Fibroblast of gingiva (primary cell): ENCODE data around the gene KCNT1.

Source experiments
- DNase-seq: peaks from one replicate; pipeline ENCODE4 v3.0.0-alpha.2; 2011; ENCODE audit warnings: low read depth

KCNT1 gene

DNA sequence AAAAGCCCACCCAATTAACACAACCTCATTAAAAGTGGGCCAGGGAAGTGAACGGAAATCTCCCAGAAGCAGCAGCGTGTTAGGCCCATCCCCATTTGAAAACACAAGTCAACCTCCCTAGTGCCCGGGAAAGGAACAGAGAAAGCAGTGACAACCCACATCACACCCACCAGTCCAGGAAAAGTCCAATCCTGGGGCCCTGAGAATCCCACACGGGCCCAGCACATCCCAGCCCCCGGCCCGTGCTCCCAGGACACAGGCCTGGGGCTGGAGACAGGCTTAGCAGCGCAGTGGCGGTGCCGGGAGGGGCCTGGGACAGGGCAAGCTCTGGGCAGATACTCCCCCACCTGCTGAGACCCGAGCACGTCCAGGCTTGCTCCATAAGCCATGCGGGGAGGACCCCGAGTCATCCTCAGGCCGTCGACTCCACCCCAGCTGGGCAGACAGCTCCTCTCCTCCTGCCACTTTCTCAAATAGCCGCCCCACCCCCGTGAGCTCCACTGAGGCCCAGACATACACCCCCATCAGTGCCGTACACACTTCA lies 101.0 kb downstream of the KCNT1 start:
- DNase-seq = no peak

DNA sequence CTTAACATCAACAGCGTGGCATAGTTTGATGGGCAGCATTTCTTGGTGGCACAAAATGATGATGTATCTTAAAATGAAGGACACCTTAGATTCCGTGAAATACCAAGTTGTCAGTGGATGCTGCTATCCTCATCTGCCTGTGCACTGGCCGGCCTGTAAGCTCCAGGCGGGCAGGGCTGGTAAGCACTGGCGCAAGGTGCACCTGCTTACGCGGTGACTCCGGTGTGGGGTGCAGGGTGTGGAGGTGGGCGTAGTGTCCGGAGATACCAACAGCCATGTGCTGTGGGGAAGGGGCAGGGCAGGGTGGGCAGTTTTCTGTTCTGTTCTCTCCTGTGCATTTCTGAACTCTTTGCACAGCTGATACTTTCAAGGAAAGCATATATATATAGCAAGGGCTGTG lies 101.5 kb downstream of the KCNT1 start:
- DNase-seq = no peak

DNA sequence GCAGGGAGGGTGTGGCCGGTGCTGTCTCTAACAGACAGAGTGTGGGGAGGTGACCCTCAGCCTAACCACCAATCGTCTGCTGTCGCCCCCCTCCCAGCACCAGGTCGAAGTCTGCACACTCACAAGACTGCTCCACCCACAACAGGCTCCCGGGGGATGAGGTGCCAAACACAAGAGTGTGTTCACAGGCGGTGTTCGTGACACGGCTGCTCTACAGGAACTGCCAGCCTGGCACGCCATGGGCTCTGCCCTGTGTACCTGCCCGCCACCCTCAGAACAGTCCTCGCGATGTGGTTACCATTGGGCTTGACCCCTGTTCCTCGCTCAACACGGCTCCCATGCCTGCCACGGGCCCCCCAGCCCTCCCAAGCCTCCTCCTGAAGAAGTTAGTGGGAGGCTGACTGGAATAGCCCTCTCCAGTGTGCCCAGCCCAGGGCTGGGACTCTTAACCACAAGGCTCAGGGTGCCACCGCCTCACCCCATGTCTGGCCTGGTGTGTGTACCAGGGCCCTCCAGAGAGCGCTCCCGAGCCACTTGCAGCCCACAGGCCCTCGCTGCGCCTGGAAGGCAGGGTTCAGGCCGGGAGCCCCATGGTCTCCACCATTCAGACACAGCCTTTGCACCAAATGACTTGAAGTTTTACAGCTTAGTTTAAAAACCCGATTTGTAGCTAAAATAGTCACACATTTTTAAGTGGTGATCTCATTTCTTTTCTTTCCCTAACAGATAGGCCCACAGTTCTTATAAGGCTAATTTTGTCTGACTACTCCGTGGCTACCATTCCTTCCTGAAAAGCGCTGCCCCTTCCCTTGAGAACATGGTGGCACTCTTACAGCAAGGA lies 102.8 kb downstream of the KCNT1 start:
- DNase-seq = no peak

DNA sequence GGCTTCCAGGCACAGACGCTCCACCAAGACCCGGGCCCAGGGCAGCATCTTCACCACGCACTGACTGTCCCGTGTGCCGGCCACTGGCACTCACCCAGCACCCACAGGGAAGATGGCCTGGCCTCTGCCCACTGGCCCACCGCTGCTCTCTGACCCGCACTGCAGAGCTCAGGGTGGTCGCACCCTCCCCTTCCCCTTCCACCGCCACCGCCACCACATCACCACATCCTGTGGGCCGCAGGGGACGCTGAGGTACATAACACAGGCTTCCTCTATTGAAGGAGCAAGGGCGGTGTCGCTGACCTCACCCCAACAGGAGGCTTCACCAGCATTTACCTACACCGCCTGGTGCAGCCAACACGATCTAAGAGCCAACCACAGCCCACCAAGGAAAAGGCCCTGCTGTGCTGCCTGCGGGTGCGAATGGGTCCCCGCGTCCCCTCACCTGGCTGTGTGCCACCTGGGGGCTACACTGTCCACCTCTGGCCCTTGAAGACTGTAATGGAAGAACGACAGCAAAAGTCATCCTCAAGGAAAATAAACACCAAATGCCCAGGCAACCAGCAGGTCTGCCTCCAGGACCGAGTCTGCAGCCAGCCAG lies 103.5 kb downstream of the KCNT1 start:
- no peak for DNase-seq

DNA sequence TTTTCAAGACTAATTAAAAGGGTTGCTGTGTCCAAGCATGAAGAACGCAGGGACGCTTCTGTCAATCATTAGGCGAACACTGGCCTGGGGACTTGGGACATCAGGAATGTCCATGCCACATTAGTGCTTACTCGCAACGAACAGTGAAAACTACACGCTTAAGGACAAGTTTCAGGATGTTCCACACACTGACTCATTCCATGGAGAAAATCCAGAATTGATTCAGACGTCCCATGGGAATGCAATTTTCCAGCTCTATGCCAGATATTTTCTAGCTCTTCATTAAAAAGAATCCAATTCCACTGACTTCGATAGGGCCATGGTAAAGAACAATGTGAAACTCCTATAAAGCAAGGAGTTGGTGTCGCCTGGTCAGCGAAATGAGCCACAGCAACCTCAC lies 107.2 kb downstream of the KCNT1 start:
- DNase-seq = peak; percentile 59

DNA sequence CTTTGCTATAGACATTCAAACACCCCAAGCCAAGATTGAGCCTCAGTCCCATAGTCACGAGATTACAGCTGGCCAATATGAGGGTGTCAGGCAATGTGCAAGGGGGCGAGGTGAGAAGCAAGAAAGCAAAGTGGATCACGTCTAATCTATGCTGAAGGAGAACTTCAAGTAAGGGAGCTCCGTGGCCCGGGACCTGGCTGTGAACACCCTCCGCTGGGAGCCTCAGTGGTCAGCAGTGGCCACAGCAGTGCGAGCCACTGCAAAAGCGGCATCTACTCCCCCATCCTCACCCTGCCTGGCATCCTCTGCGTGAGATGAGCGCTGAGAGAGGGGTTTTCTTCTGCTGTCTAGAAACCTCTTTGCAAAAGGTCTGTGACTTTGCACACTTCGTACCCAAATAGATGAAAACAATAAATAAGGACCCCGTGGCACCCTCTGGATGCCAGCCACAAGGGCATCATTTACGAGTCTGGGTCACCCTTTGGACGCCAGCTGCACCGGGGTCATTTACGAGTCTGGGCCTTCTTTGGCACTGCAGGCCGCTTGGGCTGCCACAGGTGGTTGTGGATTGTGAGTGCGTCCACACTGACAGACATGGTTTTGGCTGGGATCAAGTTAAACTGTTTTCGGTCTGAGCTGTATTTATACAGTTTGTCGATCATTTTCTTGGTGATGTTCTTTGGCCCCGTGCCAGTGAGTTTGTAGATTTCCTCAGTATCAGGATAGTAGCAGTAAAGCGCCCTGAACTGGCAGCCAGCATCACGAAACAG lies 109.0 kb downstream of the KCNT1 start:
- no peak for DNase-seq

DNA sequence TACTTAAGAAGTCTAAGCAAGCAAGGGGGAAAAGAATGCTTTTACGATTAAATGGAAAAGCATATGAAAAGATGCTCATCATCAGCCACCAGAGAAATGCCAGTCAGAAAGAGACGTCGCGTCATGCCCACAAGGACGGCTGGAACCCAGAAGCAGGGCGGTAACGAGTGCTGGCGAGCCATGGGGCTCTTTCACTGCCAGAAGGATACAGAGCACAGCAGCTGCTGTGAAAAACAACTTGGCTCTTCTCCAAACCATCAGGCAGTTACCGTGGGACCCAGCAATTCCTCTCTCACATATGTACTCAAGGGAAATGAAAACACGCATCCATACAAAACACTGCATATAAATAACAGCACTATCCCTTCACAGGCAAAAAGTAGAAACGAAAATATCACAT lies 109.8 kb downstream of the KCNT1 start:
- no peak for DNase-seq

DNA sequence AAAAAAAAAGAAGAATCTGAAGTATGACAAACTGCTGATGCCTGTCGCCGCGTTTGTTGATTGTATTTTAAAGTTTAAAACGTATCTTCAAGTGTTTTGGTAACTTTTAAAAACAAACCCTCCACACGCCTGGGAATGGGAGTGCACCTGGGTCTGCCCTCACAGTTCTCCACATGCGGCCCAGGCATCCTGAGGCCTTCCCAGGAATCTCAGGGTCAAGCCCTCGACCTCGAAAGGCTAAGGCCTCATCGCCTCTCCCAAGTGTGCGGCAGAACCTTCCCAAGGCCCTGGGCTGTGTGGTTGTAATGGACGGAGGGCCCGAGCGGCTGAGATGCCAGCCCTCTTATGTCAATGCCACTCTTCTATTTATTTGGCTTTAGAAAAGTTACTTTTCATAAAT lies 111.0 kb downstream of the KCNT1 start:
- DNase-seq = no peak

DNA sequence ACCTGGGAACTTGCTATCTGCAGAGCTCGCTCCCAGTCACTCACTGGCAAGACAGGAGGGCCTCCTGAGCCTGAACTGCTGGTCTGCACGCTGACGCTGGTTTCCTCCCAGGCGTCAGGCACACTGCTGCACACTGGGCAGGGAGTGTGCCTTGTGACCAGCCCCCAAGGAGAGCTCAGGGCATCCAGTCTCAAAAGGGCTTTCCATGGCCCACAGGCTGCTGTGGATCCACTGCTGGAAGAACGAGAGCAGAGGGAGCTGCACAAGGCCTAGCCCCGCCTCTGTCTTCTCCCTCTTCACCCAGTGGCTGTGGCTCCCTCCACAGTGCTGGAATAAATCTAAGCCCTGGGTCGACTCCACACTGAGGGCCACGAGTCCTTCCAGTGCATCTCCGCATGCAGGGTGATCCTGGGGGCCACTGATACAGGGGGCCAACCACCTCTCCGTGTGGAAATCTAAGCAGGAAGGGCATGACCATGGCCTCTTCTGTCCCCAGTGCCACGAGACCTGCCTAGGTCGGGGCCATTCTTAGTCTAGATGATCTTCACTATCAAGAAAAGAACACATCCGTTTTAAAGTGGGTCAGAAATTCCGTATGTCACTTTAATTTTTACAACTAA lies 111.8 kb downstream of the KCNT1 start:
- DNase-seq = no peak

DNA sequence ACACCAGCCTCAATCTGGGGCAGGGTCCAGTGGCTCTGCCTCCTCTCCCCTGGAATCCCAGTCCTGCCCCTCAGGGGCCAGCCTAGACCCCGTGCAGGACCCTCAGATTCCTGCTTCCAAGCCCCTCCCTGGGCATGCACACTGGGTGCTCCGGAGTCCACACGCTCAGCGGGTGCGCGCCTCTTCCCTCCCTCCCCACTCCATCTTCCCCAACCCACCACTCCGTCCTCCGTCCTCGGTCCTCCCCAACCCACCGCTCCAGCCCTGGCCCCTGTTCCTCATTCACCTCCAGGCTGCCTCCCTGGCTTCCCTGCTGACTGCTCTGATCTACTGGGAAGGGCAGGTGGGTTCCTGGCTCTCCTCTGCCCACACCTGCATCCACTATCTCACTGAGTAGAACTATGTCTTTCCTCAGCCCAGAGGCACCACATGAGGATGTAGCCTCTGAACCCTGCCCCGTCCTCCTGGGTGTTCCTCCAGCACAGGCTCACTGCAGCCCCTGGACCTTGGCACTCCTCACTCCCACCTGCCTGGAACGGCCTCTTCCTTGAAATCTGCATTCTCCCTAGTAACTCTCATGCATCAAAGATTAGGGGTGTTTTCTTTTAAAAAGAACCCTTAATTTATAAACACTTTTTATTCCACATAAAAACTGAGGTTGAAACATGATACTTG lies 112.6 kb downstream of the KCNT1 start:
- no peak for DNase-seq

DNA sequence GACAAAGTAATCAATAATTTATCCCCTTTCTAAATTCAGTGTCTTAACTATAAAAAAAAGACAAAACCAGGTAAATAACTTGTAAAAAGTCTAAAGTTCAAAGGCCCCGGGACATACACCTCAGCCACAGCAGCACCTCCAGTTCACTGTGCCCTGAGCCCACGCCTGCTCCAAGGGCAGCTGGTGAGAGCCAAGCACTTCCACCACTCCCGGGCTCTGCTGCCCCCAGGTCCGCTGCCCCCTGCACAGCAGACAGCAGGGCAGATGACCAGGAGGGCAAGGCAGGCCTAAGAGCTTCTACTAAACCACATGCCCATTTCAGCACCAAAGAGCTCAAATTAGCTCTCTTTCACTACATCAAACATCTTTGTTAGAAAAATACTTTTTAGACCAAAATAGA lies 113.4 kb downstream of the KCNT1 start:
- no peak for DNase-seq

DNA sequence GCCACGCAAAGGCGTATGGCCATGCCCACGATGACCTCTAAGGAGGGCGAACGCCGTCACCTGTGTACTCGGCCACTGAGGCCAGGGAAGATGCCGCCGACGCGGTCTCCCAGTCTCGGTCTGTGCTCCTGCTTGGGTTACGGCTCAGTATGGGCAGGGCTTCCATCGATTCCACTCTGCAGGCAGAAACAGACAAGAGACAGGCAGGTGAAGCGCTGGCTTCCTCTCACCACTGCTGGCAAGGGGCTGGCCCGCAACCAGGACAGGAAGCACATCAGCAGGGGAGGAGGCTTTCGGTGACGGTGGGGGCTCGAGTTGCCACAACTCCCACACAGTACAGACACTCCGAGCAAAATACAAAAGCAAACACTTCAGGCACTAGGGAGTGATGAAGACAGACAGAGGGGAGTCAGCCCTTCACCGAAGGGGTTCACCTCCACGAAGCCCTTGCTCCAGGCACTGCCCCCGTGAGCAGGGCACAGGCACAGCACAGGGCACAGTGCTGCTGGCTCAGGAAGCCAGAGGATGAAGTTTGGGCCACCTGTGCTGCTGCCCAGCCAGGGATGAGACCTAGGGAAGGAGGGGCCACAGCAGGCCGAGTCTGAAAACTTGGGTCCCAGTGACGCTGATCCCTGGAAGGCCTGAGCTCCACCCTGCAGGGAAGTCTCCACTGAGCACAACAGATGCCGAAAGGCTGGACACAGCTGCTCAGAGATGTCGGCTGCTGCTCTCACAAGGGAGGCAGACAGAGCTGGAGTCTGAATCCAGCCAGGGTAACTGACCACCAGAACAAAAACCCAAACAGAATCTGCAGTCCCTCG lies 114.1 kb downstream of the KCNT1 start:
- DNase-seq = no peak

DNA sequence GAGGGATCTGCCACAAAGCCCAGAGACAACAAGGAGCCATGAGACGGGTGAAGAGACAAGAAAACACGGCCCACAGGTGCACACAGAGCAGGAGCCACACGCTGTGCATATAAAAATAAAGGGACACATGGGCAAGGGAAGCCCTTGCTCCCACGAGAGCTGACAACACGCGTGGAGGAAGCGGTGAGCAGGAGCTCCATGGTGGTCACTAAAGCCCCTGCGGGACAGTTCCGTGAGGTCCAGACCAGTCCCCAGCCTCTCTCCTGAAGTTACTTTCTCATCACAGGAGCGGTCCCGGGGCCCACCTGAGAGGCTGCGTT lies 114.6 kb downstream of the KCNT1 start:
- DNase-seq = no peak

DNA sequence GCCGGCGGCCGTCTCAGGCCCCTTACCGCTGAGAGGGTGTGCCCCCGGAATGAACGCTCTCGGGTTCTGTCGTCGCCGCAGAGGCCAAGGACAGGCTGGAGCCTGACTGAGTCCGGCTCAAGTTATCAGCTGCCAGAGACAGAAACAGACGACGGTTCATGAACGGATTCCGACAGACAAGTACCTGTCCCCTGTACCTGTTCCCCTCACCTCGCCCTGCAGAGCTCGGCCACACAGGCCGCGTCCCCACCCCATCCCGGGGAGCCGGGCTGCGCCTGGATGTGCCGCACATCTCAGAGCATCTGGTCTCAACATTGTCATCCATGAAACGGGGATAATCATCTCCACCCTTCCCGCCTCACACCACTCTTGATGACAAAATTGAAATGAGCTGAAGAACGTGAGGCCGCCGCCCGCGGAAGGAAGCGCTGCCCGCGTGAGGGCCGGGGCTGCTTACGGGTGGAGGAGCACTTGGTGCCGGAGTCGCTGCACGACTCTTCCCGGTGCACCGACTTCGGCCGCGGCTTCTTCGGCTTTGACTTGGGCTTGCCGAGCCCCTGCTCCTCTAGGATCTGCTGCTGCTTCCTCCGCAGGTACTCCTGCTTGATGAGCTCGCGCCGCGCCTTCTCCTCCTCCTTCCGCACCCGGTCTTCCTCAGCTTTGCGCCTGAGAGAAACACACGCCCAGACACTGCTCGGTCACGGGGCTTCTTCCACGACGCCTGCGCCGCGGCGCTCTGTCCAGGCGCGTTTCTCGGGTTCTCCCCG lies 116.1 kb downstream of the KCNT1 start:
- no peak for DNase-seq

DNA sequence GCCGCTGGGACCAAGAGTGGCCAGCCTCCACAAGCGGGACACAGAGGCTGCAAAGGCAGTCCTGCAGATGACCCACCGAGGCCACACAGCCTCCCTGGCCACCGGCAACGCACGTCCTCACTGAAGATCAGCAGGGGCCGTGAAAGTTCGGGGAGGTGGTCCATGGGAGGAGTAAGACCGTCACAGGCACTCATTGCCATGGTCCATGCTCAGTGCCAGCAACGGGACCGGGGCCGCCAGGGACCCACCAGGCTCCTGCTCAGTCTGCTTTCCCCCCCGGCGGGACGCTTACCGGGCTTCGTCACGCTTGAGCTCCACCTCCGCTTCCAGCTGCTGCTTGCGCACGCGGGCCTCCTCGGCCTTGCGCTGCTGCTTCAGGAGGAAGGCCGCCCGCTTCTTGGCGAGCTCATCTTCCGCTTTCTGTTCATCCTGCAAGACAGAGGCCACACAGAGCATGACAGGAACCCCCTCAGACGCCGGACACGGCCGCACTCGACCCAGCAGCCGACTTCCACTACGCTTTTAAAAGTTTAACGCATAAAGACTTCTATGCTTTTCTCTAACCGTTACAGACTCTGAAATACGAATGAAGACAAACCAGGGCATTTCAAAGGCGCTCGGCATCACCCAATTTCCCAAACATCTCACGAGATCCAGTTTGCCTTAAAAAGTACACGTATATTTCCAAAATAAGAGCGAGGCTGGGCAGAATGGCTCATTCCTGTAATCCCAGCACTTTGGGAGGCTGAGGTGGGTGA lies 116.9 kb downstream of the KCNT1 start:
- DNase-seq = no peak

DNA sequence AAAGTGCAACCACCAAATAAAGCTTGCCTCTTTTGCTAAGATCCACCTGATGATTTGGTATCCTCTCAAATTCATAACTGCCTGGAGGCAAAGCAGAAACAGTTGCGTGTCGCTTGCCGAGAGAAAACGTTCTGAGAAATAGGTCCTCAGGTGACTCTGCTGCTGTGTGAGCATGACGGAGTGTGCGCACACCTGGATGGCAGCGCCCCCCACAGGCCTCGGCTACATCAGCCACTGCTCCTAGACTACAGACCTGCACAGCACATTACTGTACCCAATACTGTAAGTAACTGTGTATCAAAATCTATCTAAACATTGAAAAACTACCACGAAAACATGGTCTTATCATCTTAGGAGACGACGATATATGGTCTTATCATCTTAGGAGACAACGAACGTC lies 117.9 kb downstream of the KCNT1 start:
- no peak for DNase-seq

DNA sequence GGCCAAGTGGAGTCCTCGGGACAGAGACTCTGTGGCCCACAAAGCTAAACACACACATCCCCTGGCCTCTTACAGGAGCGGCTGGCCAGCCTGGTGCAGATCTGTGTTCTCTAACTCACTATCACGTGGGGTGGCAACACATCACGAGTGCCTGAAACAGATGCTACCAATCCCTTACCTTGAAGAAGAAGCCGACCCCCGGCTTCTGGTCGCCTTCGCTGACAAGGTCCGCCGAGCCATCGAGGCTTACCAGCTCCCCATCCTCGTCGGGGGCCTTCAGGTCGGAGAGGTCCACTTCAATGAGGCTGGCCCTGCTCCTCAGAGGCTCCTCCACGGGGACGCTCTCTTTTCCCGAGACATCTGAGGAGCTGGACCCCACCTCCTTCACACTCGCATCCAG lies 118.7 kb downstream of the KCNT1 start:
- DNase-seq = no peak

DNA sequence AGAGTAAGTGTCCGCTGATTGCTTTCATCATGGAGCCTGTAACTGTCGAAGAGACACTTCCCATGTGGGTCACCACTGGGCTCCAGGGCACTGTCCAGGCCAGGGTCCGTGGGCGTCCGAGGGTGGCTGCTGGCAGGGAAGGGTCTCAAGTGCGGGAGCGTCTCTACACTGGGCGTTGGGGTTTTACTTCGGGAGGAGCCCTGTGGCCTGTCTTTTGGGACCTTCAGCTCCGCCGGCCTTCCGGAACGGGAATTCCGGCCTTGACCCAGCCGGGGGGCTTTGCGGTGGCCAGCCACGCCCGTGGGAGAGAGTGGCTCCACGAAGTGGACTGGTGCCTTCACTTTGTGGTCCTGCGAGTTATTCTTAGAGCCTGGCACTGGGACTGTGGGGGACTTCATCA lies 119.1 kb downstream of the KCNT1 start:
- no peak for DNase-seq

DNA sequence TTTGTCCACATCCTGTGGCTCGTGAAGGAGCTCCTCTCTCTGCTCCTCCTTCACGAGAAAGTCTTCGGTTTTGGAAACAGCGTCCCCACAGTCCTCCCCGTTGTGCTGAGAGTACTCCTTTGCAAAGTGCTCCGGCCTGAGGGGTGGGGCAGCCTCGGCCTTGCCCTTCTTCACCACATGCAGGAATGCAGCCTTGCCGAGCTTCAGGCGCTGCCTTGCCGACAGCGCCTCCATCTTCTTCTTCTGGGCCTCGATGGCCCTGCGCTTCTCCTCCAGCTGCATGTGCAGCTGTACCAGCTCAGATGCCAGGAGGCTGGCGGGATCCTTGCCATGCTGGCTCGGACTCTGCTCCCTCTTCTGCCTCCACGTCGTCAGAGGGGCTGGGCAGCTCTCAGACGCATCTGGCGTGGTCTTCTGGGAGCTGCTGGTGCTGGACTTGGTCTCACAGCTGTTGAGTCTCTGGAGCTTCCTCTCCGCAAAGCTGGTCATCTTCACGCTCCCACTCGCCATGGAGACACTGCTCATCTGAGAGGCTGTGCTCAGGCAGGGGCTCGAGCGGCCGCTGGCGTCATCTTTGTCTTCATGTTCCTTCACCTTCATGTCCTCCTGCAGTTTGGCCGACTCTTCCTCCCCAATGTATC lies 119.9 kb downstream of the KCNT1 start:
- DNase-seq = no peak
